PC-3 (cell line): ENCODE results near the gene TXK. TPM values are rescaled to one million over a fixed set of nuclear protein-coding genes. Genes with fewer than 3 reads are reported as not detected.
A peak's percentile ranks its signal among the peaks of the same experiment; 100 is the strongest.

Experiments used
- ATAC-seq: fragments of 200-7000 bp; cut with Tn5 transposase; 2 replicates; pipeline ENCODE4 v1.9.1; 2020; ENCODE audit warnings: mild to moderate bottlenecking, moderate library complexity
- BruUV-seq: library from RNA; stranded (reverse); fragments of 400-500 nt; replicated peaks from 2 replicates; lab custom pipeline; 2021; lab: Mats Ljungman, UMichigan
- CTCF ChIA-PET: fragments of 300-600 bp; sonication (Branson Sonifier 250); formaldehyde crosslinking; loops from one replicate; lab custom pipeline; 2022; ENCODE audit warnings: antibody characterized with exemption; lab: Charles Lee
- POLR2A ChIA-PET: fragments of 300-600 bp; sonication (Branson Sonifier 250); formaldehyde crosslinking; loops from one replicate; lab custom pipeline; 2022; ENCODE audit warnings: antibody characterized with exemption; ENCODE audit not compliant: unreplicated experiment; lab: Charles Lee
- DNase-seq: peaks from one replicate; pipeline ENCODE4 v3.0.0-alpha.2; 2015
- H2AFZ ChIP-seq: fragments of 300-600 bp; sonication (generic); 2 replicates; pipeline ENCODE4 v1.6.0; 2016; ENCODE audit warnings: antibody characterized with exemption, low read length
- H3F3A ChIP-seq: fragments of 300-600 bp; sonication (generic); one replicate; pipeline ENCODE4 v1.6.0; 2017; ENCODE audit warnings: antibody characterized with exemption, low read length, control low read depth, mild to moderate bottlenecking; ENCODE audit not compliant: unreplicated experiment
- H3K27ac ChIP-seq: fragments of 300-600 bp; sonication (generic); 2 replicates; pipeline ENCODE4 v1.5.1; 2016; ENCODE audit warnings: mild to moderate bottlenecking, low read length
- H3K27me3 ChIP-seq: fragments of 300-600 bp; sonication (generic); 2 replicates; pipeline ENCODE4 v1.6.1; 2016; ENCODE audit warnings: low read length, mixed read lengths
- H3K36me3 ChIP-seq: fragments of 300-600 bp; sonication (generic); 2 replicates; pipeline ENCODE4 v1.6.1; 2016; ENCODE audit warnings: low read depth, mixed run types, low read length, mixed read lengths
- H3K4me1 ChIP-seq: fragments of 300-600 bp; sonication (generic); 2 replicates; pipeline ENCODE4 v1.5.1; 2016; ENCODE audit warnings: low read length; ENCODE audit not compliant: insufficient read depth
- H3K4me2 ChIP-seq: fragments of 300-600 bp; sonication (generic); 2 replicates; pipeline ENCODE4 v1.6.0; 2016; ENCODE audit warnings: low read length
- H3K4me3 ChIP-seq: fragments of 300-600 bp; sonication (generic); 2 replicates; pipeline ENCODE4 v1.5.1; 2016; ENCODE audit warnings: mild to moderate bottlenecking, low read length, mixed read lengths
- H3K79me2 ChIP-seq: fragments of 300-600 bp; sonication (generic); 2 replicates; pipeline ENCODE4 v1.6.1; 2017; ENCODE audit warnings: low read length, mixed read lengths
- H3K9ac ChIP-seq: fragments of 300-600 bp; sonication (generic); 2 replicates; pipeline ENCODE4 v1.6.0; 2016; ENCODE audit warnings: mild to moderate bottlenecking, low read length
- H3K9me2 ChIP-seq: fragments of 300-600 bp; sonication (generic); replicated peaks from 2 replicates; pipeline ENCODE4 v1.6.1; 2016; ENCODE audit warnings: mixed run types, low read length, mixed read lengths
- H3K9me3 ChIP-seq: fragments of 300-600 bp; sonication (generic); 2 replicates; pipeline ENCODE4 v1.6.1; 2016; ENCODE audit warnings: low read length, mixed read lengths
- H4K20me1 ChIP-seq: fragments of 300-600 bp; sonication (generic); 2 replicates; pipeline ENCODE4 v1.6.1; 2016; ENCODE audit warnings: low read length, mixed read lengths
- CTCF ChIP-seq: fragments of 300-600 bp; sonication (generic); conservative IDR thresholded peaks from 2 replicates; pipeline ENCODE4 v1.5.1; 2017; ENCODE audit warnings: antibody characterized with exemption, low read depth, mild to moderate bottlenecking, low read length
- EZH2 ChIP-seq: fragments of 300-600 bp; sonication (generic); IDR thresholded peaks from one replicate; pipeline ENCODE4 v1.6.1; 2017; ENCODE audit warnings: antibody characterized with exemption, mild to moderate bottlenecking, low read length; ENCODE audit not compliant: unreplicated experiment
- EZH2phosphoT487 ChIP-seq: fragments of 300-600 bp; sonication (generic); IDR thresholded peaks from 2 replicates; pipeline ENCODE4 v1.6.1; 2018; ENCODE audit warnings: mild to moderate bottlenecking, antibody characterized with exemption, low read length, borderline replicate concordance
- intact Hi-C: fragments of 100-400 bp; cut with micrococcal nuclease; formaldehyde crosslinking; loops from 2 replicates; pipeline ENCODE4 v1.9.0; 2023
- total RNA-seq: library from RNA; depleted of rRNA; stranded (reverse); fragments of >200 nt; gene quantifications from 2 replicates; pipeline ENCODE4 v1.2.3, GENCODE V29; 2014

Gene TXK
- total RNA-seq, 1 experiment from 2014 or later, result 2.6 TPM

- Histone ChIP-seq H3K4me3 (no peak overlapping the region), H3K4me1 (peaks cover 14% of the 10 kb centered on the region; the same call in 1 of the 2 replicates), H3K27ac (no peak overlapping the region), H3F3A (no peaks in the 10 kb centered on the region), H2AFZ (no peak overlapping the region), H3K79me2 (no peaks in the 10 kb centered on the region), H4K20me1 (no peaks in the 10 kb centered on the region), H3K9me3 (no peaks in the 10 kb centered on the region), H3K9ac (no peak overlapping the region), H3K27me3 (no peaks in the 10 kb centered on the region), H3K36me3 (no peaks in the 10 kb centered on the region), H3K9me2 (no peaks in the 10 kb centered on the region), H3K4me2 (no peak overlapping the region)
- ChIA-PET CTCF (no interaction called here), POLR2A (no interaction called here)
- ATAC-seq, result no peak
- DNase-seq, result no peak
- no peak for TF ChIP-seq EZH2
- no peak for TF ChIP-seq EZH2phosphoT487
- no peak for TF ChIP-seq CTCF
- intact Hi-C loops, result no loop called here
- no TSS peak for BruUV-seq
Observed at GRCh38 chr4:48044298-48044697, 89.8 kb downstream of the TXK start.

GRCh38 chr4:48043504-48043903 lies 90.5 kb downstream of the TXK start:
- ChIA-PET CTCF (interaction anchor here (0.7 kb wide), 1 partner anchor 25 kb away, joined by 4 read pairs; no protein-coding TSS in a partner anchor), POLR2A (no interaction called here)
- DNase-seq (no peak), ATAC-seq (no peak)
- Histone ChIP-seq H3F3A (no peaks in the 10 kb centered on the region), H4K20me1 (no peaks in the 10 kb centered on the region), H2AFZ (no peak overlapping the region), H3K27me3 (no peaks in the 10 kb centered on the region), H3K9ac (no peak overlapping the region), H3K27ac (no peak overlapping the region), H3K4me1 (peaks cover 14% of the 10 kb centered on the region; the same call in 1 of the 2 replicates), H3K9me2 (no peaks in the 10 kb centered on the region), H3K9me3 (no peaks in the 10 kb centered on the region), H3K79me2 (no peaks in the 10 kb centered on the region), H3K36me3 (no peaks in the 10 kb centered on the region), H3K4me2 (no peak overlapping the region), H3K4me3 (no peak overlapping the region)
- no TSS peak for BruUV-seq
- TF ChIP-seq CTCF (no peak), EZH2phosphoT487 (no peak), EZH2 (no peak)
- intact Hi-C loops, result no loop called here

- POLR2A ChIA-PET, result no interaction called here
Observed at GRCh38 chr4:48042979-48043461, 91.0 kb downstream of the TXK start.

More at GRCh38 chr4:48042979-48043461, 91.0 kb downstream of the TXK start:
- Histone ChIP-seq H3K4me1 (peaks cover 14% of the 10 kb centered on the region; the same call in 1 of the 2 replicates), H3K9me2 (no peaks in the 10 kb centered on the region), H3K4me2 (peak overlapping the region; percentile 36), H3K27me3 (no peaks in the 10 kb centered on the region), H2AFZ (peak overlapping the region; percentile 48), H4K20me1 (no peaks in the 10 kb centered on the region), H3K27ac (no peak overlapping the region), H3K4me3 (no peak overlapping the region), H3K9me3 (no peaks in the 10 kb centered on the region), H3K79me2 (no peaks in the 10 kb centered on the region), H3F3A (no peaks in the 10 kb centered on the region), H3K9ac (no peak overlapping the region), H3K36me3 (no peaks in the 10 kb centered on the region)
- TF ChIP-seq EZH2 (no peak), EZH2phosphoT487 (no peak), CTCF (no peak)
- CTCF ChIA-PET, result interaction anchor here (0.7 kb wide), 1 partner anchor 25 kb away, joined by 4 read pairs; no protein-coding TSS in a partner anchor
- DNase-seq (no peak), ATAC-seq (peak; percentile 24)
- no TSS peak for BruUV-seq
- intact Hi-C loops, result no loop called here
